Measurements from ENCODE around the gene CORIN.
"Not testable (repeated sequence)": the region's sequence is repeated elsewhere in the genome, so short reads cannot be mapped to it uniquely, and the experiment has no call there.

Gene CORIN

DNA sequence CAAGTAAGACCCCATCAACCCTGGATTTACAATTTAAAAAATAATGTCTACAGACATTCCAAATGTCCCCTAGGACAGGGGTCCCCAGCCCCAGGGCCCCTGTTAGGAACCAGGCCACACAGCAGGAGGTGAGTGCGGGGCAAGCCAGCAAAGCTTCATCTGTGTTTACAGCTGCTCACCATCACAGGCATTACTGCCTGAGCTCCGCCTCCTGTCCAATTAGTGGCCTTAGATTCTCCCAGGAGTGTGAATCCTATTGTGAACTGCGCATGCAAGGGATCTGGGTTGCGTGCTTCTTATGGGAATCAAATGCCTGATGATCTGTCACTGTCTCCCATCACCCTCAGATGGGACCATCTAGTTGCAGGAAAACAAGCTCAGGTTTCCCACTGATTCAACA, 206.7 kb downstream of the CORIN start:
- no peak for FAIRE-seq

DNA sequence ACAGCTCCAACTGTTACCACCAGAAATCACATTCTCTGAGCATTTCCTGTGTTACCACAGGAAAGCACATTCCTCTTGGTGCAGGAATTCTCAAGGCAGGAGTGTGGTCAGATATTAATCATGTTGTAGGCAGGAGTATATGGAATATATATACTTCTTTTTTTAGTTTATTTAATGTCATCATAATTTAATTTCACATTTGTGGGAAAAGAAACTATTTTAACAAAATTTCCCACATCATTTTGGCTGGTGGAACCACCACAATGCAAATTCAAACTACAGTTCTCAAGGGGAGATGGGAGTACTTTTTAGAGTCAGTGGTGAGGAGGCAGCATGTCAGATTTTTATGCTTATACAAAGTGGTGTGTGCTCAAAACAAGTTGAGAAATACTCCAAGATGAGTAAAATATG, 213.8 kb downstream of the CORIN start:
- no peak for FAIRE-seq

DNA sequence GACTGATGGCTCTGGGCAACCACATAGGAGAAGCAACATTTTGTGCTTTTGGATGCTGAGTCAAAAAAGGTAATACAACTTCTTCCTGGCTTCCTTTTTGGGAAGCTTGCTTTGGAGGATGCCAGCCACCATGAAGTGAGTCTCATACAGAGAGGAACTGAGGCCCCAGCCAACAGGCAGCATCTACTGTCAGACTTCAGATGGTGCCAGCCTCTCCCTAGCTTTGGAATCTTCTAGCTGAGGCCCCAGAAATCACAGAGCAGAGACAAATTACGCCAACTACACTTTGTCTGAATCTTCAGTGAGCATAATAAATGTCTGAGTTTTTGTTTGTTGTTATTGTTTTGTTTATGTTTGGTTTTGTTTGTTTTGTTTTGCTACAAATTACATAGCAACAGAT, 216.7 kb downstream of the CORIN start:
- FAIRE-seq, result no peak

DNA sequence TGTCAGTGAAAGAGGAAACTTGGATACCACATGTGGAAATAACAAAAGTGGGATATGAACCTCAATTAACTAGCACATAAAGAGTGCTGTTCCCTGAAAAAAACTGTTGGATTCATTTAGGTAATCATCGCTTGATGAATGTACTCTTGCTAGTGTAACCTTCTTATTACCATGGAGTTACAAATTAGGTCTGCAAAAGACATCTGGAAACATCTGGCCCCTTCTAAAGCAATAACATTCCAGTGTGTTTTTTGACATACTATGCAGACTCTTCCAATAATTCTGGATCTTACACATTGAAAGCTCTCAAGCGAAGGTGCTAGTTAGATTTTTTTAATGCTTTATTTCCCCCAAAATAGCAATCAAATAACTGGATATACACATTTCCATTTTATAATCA, 218.2 kb downstream of the CORIN start:
- FAIRE-seq, result no peak

DNA sequence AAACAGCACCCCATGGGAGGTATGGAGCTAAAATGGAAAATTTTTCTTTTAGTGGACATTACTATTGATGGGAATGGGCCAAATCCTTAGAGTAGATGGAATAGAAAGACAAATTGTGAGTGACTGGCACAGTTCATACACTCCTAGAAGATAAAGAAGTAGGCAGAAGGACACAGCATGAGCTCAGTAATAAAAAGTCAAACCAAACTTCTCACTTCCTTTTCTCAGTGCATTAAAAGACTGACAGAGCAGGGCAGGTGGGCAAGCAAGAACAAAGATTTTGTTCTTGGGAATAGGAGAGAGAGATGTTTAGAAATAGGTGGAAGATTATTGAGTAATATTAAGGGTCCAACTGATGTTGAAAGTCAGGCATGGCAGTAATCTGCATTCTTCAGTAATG, 220.3 kb downstream of the CORIN start:
- no peak for FAIRE-seq

DNA sequence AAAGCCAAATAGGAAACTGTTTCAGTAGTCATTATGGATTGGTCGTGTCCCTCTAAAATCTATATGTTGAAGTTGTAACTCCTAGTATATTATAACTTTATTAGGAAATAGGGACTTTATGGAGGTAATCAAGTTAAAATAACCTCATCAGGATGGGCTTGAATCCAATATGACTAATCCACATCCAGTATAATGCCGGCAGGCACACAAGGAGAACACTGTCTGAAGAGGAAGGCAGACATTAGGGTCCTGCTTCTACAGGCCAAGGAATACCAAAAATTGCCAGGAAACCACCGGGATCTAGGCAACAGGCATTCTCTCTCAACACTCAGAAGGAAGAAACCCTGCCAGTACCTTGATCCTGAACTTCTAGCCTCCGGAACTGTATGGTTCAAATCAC, 222.5 kb downstream of the CORIN start:
- FAIRE-seq, result no peak

DNA sequence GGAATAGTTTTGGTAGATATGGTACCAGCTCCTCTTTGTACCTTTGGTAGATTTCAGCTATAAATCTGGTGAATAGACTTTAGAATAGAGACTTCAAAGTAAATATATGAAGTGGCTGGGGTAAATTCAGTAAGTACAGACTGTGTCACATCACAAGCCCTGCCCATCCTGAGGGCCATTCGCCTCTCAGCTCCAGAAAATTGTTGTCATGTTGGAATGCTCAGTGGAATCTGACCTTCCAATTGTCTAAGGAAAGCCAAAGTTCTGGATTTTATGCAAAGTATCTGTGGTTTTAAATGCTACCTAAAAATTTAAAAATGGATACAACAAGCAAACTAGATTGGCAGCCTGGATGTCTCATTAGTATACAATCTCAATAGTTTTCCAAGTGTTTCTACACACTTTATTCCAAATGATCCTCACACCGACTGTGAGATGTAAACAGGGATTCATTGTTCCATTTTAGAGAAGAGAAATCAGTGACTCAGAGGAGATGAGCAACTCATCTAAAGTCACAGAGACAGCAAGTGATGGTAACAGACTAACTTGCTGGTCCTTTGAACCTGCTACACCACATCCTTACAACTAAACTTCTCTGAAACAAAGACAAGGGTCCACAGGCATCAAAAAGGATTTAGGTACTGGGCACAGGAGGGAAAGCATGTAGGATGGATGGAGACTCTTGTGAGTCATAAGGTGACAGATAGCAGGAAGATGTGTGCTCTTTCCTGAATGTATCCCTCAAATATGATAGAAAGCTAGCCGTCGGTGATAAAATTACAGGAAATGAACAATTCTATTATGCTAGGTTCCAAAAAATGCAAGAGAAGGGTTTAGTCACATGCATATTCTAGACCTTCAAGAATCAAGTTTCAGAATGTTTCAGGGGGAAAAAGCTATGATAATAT, 225.5 kb downstream of the CORIN start:
- FAIRE-seq, result no peak

DNA sequence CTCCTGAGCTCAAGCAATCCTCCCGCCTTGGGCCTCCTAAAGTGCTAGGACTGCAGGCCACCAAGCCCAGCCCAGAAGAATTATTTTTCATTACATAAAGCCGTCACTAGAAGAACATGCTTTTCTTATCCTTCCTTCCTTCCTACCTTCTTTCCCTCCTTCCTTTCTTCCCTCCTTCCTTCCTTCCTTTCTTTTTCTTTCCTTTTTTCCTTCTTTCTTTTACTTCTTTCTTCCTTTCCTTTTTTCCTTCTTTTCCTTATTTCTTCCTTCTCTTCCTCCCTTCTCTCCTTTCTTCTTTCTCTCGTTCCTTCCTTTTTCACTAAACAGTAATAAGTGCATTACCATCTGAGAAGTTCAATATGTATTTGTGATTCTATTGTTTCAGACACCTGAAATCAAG, 231.4 kb downstream of the CORIN start:
- FAIRE-seq, result no peak

DNA sequence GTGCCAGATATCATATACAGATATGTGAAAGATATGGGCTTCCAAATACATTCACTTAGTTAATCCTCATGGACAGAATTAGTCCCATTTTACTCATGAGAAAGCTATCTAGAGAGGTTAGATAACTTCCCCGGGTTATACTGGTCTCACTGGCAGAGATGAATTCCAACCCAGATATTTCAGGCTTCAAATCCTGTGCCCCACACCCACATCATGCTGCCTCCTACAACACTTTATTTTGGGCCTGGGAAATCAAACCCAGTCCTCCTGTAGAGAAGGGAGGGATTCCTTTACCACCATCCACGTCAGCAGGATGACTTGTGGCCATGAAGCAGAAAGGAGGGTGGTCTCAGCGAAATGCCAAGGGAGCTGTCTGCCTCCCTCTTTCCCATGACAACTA, 239.0 kb downstream of the CORIN start:
- FAIRE-seq, result no peak

DNA sequence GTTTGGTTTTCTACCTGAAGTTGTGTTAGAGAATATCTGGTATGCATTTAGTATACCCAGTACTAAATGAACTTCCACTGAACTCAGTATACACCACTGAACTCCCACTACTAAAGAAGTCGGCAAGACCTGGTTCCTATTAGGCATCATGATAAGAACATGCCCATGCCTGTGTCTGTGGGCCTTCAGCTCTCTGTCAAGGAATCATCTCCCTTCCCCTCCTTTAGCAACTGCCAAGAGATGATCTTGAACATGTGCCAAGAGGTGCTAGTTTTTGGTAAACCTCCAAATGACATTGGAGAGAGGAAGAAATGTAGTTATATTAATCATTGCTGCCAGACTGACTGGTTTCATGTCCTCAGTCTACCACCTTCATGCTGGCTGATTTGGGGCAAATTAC, 239.5 kb downstream of the CORIN start:
- no peak for FAIRE-seq

DNA sequence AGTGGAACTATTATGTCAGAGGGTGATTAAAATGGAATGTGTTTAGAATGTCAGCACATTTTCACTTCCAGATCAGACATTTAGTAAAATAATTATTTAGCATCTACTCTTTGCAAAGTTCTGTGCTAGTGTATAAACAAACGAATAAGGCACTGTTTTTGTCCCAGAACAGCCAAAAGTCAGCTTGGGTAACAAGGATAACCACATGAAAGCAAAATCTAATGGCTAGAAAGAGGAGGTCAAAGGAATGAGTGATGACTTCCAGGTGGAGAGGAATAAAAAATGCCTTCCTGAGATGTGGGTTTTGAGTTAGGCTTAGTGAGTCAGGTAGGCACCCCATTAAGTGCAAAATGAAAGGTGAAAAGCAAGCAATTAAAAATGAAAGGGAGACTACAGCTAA, 240.2 kb downstream of the CORIN start:
- FAIRE-seq, result no peak

DNA sequence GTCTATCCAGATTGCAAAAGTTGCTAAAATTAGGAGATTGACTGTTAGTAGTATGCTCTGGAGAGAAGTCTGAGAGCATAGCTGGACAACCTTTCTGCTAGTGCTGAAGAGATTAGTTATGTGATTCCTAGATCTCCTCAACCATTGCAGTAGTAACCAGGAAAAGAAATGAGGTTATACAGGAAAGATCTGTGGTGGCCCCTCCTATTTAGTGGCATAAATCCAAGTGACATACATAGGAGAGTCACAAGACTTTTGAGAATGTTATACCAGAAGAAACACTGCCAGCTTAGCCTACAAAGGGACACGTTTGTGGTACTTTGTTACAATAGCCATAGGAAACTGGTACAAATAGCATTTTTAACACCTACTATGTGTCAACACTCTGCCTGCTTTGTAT, 247.5 kb downstream of the CORIN start:
- no peak for FAIRE-seq

DNA sequence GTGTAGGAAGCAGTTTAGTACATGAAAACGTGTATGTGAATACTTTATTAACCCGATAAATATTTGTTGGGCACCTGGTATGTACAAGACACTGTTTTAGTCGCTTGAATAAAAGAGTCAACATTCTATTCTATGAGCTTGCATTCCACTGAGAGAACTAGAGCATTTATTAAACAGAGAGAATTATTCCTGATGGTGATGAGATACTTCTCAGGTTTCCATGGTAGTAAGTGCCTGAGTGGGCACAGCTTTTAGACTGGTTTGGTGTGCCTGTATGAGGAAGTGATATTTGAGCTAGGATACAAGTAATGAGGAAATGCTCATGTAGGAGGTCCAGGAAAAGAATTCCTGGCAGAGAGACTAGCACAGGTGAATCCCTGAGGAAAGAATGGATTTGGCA, 258.6 kb downstream of the CORIN start:
- FAIRE-seq, result no peak

DNA sequence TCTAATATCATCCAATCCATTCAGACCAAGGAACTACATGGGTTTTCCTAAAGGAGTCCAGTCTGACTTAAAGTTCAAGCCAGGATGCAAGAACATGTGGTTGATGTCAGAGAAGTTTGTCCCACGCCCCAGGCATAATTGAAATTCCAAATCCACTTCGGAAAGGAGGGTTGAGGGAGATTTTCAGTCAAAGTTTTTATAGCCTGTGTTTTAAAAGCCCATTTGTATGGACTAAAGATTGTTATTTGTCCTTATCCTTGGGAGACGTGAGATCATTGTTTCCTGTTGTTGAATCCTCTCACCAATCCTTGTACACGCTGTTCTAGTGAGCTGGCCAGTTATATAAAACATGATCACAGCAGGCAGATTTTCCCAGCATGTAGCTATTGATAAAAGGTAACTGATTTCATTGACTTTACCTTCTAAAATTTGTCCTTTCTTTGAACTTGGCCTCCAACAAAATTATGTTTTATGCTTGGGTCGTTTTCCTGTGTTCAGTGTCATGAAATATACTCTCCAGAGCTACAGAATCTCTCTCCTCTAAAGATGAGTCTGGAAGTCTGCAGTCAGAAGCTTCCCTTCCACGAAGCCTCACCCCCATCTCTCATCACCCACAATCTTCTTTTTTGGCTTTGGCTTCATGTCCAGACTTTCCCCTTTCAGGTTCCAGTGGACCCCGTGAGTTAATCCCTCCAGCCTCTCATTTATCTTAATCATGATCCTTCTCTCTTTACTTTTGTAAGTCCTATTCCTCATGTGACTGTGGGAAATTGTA, 259.9 kb downstream of the CORIN start:
- FAIRE-seq, result no peak

DNA sequence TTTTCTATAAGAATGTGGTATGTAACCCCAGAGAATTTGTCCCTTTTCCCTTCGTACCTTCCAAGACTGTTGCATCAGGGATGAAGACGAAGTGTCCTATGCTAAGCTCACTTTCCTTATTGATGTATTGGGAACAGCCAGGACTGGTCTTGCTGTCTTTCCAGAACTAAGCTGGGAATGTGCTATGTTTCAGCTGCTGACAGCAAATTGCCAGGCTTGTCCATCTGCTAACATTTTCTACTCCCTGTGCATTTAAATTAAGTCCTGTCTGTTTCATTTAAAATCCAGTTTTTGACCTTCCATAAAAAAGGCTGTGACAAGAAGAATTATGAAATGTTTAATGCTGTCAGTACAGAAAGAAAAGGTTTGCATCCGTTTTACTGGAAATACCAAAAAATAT, 264.9 kb downstream of the CORIN start:
- FAIRE-seq, result no peak

DNA sequence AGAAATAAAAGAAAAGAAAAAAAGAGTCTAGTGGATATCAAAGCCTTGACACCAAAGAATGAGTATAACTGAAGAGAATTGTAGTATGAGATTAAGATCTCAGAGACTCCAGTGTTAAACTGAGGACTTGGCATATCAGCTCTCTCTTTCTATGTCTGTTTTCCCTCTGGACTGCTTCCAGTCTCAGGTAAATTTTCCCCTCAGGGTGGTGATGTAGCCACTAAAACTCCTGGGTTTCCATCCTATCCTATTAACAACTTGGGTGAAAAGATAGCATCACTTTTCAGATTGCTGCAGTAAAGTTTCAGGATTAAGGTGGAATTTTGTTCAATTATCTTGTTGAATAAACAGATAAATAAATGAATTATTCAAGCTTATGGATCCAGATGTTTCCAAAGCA, 267.1 kb downstream of the CORIN start:
- FAIRE-seq, result no peak

DNA sequence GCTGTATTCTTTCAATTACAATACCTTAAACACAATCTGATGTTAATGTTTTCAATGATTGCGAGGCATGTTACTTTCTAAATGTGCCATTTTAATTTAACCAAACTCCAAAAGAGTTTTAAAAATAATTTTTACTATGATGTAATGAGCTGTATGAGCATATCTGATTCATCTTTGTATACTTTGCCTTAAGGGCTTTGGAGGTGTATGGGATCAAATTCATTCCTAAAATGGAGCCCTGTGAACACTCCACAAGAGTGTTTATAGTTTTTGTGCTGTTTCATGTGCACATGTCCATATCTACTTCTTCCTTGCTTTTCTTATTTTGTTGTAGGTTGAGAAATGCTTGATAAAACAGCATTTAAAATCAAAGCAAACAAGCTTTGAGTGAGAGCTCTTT, 270.4 kb downstream of the CORIN start:
- FAIRE-seq, result no peak

DNA sequence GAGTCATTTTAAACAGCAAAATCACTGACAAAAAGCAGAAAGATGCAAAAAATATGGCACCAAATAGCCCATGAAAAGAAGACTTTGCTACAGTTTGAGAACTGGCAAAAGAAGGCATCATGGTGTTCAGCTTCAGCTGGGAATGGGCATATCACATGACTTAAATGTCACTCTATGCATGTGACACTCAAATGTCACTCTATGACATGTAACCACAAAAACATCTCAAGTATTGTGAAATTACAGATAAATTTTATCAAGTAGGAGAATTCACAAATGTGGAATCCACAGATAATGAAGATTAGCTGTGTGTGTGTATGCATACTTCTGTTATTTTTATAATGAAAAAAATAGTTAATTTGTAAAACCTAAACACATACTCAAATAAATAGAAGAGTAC, 270.9 kb downstream of the CORIN start:
- FAIRE-seq, result no peak

DNA sequence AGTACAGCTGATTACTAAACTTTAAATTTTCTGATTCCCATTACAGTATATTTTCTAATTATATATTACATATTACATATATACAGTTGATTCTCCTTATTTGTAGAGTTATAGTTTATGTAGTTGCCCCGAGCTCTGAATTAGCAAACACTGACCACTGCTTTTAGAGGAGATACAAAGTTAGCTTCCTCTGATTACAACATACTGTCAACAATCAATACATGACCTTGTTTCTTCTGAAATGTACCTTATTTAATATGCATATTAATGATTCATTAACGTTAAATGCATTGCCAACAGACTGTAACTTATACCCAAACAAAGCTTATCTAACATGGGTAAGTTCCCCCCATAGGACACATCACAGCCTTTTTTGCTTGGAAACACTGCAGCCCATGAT, 271.3 kb downstream of the CORIN start:
- FAIRE-seq, result no peak

DNA sequence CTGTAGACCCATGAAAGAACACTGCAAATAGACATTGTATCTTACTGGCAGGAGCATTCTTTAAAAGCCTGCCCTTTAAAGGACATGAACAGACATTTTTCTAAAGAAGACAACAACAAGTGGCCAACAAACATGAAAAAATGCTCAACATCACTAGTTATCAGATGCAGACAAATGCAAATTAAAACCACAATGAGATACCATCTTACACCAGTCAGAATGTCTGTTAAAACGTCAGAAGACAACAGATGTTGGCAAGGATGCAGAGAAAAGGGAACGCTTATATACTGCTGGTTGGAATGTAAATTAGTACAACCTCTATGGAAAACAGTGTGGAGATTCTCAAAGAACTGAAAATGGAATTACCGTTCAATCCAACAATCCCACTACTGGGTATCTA, 275.6 kb downstream of the CORIN start:
- FAIRE-seq, result no peak

DNA sequence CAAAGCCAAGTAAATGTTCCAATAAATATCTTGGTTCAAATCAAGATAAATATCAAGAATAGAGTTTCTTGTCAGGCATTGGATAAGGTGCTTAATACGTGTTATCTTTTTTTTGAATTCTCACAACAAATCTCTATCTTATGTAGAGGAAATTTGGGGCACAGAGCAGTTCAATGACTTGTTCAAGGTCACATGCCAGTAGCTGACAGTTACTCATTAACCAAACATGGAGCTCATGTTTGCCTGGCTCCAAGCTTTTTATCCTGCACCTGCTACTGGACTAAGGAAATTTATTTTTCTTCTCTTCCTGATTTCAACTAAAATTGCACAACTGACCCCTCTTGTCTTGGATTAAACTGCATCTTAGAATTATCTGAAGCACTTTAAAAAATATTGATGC, 276.5 kb downstream of the CORIN start:
- FAIRE-seq, result no peak

DNA sequence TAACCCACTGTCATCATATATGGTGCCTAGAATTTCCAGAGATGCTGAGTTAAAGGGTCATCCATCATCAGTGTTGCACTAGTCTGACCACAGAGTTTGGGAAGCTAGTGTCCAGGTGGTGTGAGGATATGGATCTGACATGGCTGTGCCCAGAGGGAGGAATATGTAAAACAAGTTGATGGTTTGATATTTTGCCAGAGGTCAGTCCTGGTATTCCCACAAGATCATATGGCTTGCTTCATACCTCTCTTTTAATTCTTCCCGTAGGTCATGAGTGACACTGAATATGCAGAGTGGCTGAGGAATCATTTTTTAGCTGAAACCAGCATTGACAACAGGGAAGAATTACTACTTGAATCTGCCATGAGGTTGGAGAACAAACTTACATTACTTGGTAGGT, 277.2 kb downstream of the CORIN start:
- no peak for FAIRE-seq

DNA sequence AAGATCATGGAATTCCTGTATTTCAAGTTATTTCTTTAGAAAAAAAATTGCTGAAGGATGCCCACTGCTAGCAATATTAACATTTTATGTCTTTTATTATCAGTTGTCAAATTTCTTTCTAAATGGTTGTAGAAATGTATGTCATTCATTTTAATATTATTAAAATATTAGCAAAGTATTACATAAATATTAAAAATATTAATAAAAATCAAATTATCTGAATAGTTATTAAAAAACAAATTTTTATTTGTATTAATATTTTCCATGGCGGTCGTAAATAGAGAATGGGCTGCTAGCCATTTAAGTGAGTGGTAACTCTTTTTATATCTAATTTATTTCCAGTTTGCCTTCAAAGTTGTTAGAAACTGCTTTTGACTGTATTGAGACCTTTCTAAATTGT, 280.6 kb downstream of the CORIN start:
- peak; percentile 80 for FAIRE-seq

DNA sequence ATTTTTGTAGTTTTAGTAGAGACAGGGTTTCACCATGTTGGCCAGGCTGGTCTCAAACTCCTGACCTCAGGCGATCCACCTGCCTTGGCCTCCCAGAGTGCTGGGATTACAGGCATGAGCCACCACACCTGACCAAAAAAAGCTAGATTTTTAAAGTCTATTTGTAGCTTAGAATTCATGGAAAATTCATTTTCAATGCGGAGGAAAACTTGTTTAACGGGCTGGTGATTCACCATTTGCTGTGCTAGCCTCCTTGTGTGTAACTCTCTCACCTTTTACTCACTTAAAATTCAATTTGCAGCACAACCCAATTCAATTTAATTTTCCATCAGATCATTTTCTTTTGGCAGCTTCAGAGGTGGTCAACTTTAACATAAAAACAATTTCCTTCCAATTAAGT, 281.9 kb downstream of the CORIN start:
- FAIRE-seq, result not testable (repeated sequence)

All from A204.1 (cell line).